HL-60 (cell line): ENCODE data around the gene TMCO6.
"Not testable (repeated sequence)": the region's sequence is repeated elsewhere in the genome, so short reads cannot be mapped to it uniquely, and the experiment has no call there.

Source experiments
- DNase-seq, 2 experiments: peaks; one replicate each; pipeline ENCODE4 v3.0.0-alpha.2; 2010 to 2020; ENCODE audit warnings: low read depth in 1 of 2, low spot score in 1 of 2
- H3K27ac ChIP-seq: fragments of 250-450 bp; sonication (Bioruptor Pico); replicated peaks from 2 replicates; pipeline ENCODE4 v1.5.1; 2020; ENCODE audit warnings: mild to moderate bottlenecking, moderate library complexity
- H3K27me3 ChIP-seq: fragments of 250-450 bp; sonication (Bioruptor Pico); 2 replicates; pipeline ENCODE4 v1.5.1; 2021; ENCODE audit warnings: mild to moderate bottlenecking, moderate library complexity; ENCODE audit not compliant: insufficient read depth, poor library complexity, severe bottlenecking
- H3K4me3 ChIP-seq: replicated peaks from 2 replicates; pipeline ENCODE4 v1.5.1; 2011; ENCODE audit warnings: mild to moderate bottlenecking, control low read depth, low read length; ENCODE audit not compliant: insufficient read depth
- GABPA ChIP-seq: IDR thresholded peaks from 2 replicates; pipeline ENCODE4 v1.6.1; 2012; ENCODE audit warnings: low read depth
- POLR2AphosphoS5 ChIP-seq: IDR thresholded peaks from 2 replicates; pipeline ENCODE4 v1.6.1; 2012; ENCODE audit warnings: low read depth
- SPI1 ChIP-seq: IDR thresholded peaks from 2 replicates; pipeline ENCODE4 v1.6.1; 2012; ENCODE audit warnings: low read depth, mild to moderate bottlenecking, borderline replicate concordance
- TF ChIP-seq, protein P1 (sequence below): IDR thresholded peaks from 2 replicates; pipeline ENCODE4 v1.6.1; 2012; ENCODE audit warnings: low read depth; ENCODE audit not compliant: insufficient replicate concordance
- TF ChIP-seq, protein P2 (sequence below): IDR thresholded peaks from one replicate; pipeline ENCODE4 v1.5.1; 2011; ENCODE audit warnings: low read length, control low read depth, inconsistent platforms; ENCODE audit not compliant: insufficient read depth

The TMCO6 gene

DNA sequence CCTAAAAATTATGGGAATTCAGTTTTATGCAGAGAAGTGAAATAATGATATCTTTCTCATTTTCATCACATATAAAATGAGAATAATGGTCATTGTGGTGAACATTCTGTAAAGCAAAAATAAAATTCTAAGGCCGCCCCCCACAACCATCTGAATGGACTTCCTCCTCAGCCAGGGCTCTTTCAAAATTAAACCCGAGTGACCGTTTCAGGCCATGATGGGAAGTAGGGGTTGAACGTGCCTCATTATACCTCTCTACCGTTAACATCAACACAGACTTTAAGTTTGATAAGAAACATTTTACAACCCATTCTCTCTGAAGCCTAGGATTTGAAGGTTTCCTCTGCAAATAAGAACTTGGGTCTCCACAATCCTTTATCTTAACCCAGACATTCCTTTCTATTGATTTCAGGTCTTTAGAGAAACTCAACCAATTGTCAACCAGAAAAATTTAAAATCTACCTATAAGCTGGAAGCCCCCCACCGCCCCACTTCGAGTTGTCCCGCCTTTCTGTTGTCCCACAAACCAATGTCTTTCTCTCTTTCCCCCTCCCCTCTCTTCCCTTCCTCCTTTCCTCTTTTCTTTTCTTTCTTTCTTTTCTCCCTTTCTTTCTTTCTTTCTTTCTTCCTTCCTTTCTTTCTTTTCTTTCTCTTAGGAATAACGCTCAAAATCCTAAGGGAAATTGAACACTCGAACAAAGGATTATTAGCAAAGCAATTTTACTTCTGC, 1.7 kb upstream of the TMCO6 start:
- Histone ChIP-seq H3K4me3 (no peak overlapping the region), H3K27ac (no peak overlapping the region), H3K27me3 (no peaks in the 10 kb centered on the region)
- DNase-seq: no peak
- TF ChIP-seq, protein P1, sequence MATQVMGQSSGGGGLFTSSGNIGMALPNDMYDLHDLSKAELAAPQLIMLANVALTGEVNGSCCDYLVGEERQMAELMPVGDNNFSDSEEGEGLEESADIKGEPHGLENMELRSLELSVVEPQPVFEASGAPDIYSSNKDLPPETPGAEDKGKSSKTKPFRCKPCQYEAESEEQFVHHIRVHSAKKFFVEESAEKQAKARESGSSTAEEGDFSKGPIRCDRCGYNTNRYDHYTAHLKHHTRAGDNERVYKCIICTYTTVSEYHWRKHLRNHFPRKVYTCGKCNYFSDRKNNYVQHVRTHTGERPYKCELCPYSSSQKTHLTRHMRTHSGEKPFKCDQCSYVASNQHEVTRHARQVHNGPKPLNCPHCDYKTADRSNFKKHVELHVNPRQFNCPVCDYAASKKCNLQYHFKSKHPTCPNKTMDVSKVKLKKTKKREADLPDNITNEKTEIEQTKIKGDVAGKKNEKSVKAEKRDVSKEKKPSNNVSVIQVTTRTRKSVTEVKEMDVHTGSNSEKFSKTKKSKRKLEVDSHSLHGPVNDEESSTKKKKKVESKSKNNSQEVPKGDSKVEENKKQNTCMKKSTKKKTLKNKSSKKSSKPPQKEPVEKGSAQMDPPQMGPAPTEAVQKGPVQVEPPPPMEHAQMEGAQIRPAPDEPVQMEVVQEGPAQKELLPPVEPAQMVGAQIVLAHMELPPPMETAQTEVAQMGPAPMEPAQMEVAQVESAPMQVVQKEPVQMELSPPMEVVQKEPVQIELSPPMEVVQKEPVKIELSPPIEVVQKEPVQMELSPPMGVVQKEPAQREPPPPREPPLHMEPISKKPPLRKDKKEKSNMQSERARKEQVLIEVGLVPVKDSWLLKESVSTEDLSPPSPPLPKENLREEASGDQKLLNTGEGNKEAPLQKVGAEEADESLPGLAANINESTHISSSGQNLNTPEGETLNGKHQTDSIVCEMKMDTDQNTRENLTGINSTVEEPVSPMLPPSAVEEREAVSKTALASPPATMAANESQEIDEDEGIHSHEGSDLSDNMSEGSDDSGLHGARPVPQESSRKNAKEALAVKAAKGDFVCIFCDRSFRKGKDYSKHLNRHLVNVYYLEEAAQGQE: no peak
- TF ChIP-seq POLR2AphosphoS5: no peak
- TF ChIP-seq, protein P2, sequence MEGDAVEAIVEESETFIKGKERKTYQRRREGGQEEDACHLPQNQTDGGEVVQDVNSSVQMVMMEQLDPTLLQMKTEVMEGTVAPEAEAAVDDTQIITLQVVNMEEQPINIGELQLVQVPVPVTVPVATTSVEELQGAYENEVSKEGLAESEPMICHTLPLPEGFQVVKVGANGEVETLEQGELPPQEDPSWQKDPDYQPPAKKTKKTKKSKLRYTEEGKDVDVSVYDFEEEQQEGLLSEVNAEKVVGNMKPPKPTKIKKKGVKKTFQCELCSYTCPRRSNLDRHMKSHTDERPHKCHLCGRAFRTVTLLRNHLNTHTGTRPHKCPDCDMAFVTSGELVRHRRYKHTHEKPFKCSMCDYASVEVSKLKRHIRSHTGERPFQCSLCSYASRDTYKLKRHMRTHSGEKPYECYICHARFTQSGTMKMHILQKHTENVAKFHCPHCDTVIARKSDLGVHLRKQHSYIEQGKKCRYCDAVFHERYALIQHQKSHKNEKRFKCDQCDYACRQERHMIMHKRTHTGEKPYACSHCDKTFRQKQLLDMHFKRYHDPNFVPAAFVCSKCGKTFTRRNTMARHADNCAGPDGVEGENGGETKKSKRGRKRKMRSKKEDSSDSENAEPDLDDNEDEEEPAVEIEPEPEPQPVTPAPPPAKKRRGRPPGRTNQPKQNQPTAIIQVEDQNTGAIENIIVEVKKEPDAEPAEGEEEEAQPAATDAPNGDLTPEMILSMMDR: no peak
- TF ChIP-seq GABPA: no peak
- TF ChIP-seq SPI1: no peak

DNA sequence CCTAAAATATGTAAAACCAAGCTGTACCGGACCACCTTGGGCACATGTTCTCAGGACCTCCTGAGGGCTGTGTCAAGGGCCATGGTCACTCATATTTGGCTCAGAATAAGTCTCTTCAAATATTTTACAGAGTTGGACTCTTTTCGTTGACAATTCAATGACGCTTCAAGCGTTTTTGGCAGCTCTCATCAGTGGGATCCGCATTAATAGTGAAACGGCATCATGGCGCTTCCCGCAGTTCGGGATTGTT, 428 bp upstream of the TMCO6 start:
- H3K27me3 ChIP-seq, DNase-seq: not testable (repeated sequence)
- H3K4me3 ChIP-seq: peak overlapping the region; percentile 16
- peak overlapping the region; percentile 44 for H3K27ac ChIP-seq

DNA sequence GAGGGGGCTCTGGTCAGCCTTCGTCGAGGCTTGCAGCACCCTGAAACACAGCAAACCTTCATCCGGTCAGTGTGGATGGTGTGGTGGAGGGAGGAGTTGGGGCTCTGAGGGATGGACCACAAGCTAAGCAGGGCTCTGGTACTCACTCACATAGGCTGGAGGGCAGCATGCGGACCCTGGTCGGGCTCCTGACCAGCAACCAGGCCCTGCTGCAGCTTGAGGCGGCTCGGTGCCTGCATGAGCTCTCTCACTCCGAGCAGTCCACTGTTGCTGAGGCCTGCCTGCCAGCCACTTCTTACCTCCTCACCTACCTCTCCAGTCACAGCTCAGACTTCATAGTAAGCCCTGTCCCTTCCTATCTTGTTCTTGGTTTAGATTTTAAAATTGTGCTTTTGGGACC, 2.5 kb downstream of the TMCO6 start:
- Histone ChIP-seq H3K27ac (no peak overlapping the region), H3K4me3 (no peak overlapping the region), H3K27me3 (no peaks in the 10 kb centered on the region)
- no peak for DNase-seq
- TF ChIP-seq, protein P1: no peak
- TF ChIP-seq, protein P2: no peak
- TF ChIP-seq POLR2AphosphoS5 (no peak), GABPA (no peak), SPI1 (no peak)

DNA sequence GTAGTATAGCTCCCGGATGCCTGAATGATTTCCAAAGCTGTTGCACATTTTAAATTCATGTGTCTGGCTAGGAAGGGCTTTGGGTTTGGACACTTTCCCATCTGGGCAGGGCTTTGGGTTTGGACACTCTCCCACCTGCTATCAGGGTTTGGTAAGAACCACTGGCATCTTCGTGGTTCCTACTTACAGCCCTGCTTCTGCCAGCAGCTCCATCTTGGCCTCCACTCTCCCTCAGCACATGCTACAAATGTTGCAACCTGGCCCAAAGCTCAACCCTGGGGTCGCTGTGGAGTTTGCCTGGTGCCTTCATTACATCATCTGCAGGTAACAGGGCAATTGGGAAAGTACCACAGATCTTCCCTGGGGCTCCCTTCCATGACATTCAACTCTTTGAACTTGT, 3.5 kb downstream of the TMCO6 start:
- TF ChIP-seq, protein P2: no peak
- TF ChIP-seq POLR2AphosphoS5: no peak
- TF ChIP-seq, protein P1: no peak
- no peak for TF ChIP-seq SPI1
- no peak for TF ChIP-seq GABPA

More for the DNA sequence above, 3.5 kb downstream of the TMCO6 start:
- Histone ChIP-seq H3K4me3 (no peak overlapping the region), H3K27ac (no peak overlapping the region), H3K27me3 (no peaks in the 10 kb centered on the region)
- DNase-seq: no peak
